GM12878 (cell line): ENCODE results near the gene KRT71. TPM values are rescaled to one million over a fixed set of nuclear protein-coding genes. Genes with fewer than 3 reads are reported as not detected.

Source experiments
- ATAC-seq: fragments of 200-7000 bp; cut with Tn5 transposase; 3 replicates; pipeline ENCODE4 v1.9.1; 2020; ENCODE audit warnings: mild to moderate bottlenecking, moderate library complexity
- BruUV-seq: library from RNA; stranded (reverse); fragments of 400-500 nt; replicated peaks from 2 replicates; lab custom pipeline; 2021; lab: Mats Ljungman, UMichigan
- CTCF ChIA-PET: fragments of 300-600 bp; sonication (Branson Sonifier 250); formaldehyde crosslinking; extraction: SDS; loops from one replicate; lab custom pipeline; 2021; ENCODE audit warnings: inconsistent platforms; lab: Yijun Ruan, JAX
- POLR2A ChIA-PET: fragments of 350-600 bp; formaldehyde crosslinking; extraction: SDS; loops from one replicate; lab custom pipeline; 2021; ENCODE audit warnings: inconsistent platforms; lab: Charles Lee
- RAD21 ChIA-PET: fragments of 300-600 bp; sonication (Branson Sonifier 250); formaldehyde crosslinking; loops from one replicate; lab custom pipeline; 2023; ENCODE audit warnings: antibody characterized with exemption; ENCODE audit not compliant: unreplicated experiment; lab: Charles Lee
- SMC1A ChIA-PET: fragments of 300-600 bp; sonication (Branson Sonifier 250); formaldehyde crosslinking; loops from one replicate; lab custom pipeline; 2023; ENCODE audit not compliant: unreplicated experiment, uncharacterized antibody; lab: Charles Lee
- DNase-seq: peaks from one replicate; pipeline ENCODE4 v3.0.0-alpha.2; 2011; ENCODE audit warnings: low read depth, low spot score
- FAIRE-seq: peaks from 3 replicates; lab custom pipeline; 2011; peaks lifted over from hg19 to GRCh38; lab: Jason Lieb, UNC
- H2AFZ ChIP-seq: 2 replicates; pipeline ENCODE4 v1.6.0; 2011; ENCODE audit warnings: low read depth, low read length, control low read depth; ENCODE audit not compliant: control insufficient read depth
- H3K27ac ChIP-seq: 2 replicates; pipeline ENCODE4 v1.5.1; 2011; ENCODE audit warnings: control low read depth; ENCODE audit not compliant: control insufficient read depth, insufficient read depth
- H3K27me3 ChIP-seq, 2 experiments: replicated peaks in 1 of 2; 2 replicates each; pipeline versions ENCODE4 v1.6.0 to v1.6.1; 2011; ENCODE audit warnings: low read length in 1 of 2; ENCODE audit not compliant: control insufficient read depth in 2 of 2, insufficient read depth in 2 of 2
- H3K36me3 ChIP-seq, 2 experiments: 2 replicates each; pipeline ENCODE4 v1.5.1; 2011; ENCODE audit warnings: low read length in 1 of 2; ENCODE audit not compliant: control insufficient read depth in 2 of 2, insufficient read depth in 2 of 2
- H3K4me1 ChIP-seq: 2 replicates; pipeline ENCODE4 v1.6.1; 2011; ENCODE audit warnings: mild to moderate bottlenecking, low read length, moderate library complexity, mixed read lengths; ENCODE audit not compliant: control insufficient read depth, insufficient read depth
- H3K4me2 ChIP-seq: 2 replicates; pipeline ENCODE4 v1.6.0; 2011; ENCODE audit warnings: control low read depth; ENCODE audit not compliant: control insufficient read depth, insufficient read depth
- H3K4me3 ChIP-seq: fragments of 200-600 bp; sonication (generic); 2 replicates; pipeline ENCODE4 v1.5.1; 2016
- H3K79me2 ChIP-seq: 2 replicates; pipeline ENCODE4 v1.6.0; 2011; ENCODE audit warnings: low read length; ENCODE audit not compliant: control insufficient read depth, insufficient read depth
- H3K9ac ChIP-seq: 2 replicates; pipeline ENCODE4 v1.8.0; 2011; ENCODE audit warnings: low read length, control low read depth, mixed read lengths; ENCODE audit not compliant: control insufficient read depth, insufficient read depth
- H3K9me3 ChIP-seq: replicated peaks from 3 replicates; pipeline ENCODE4 v1.5.1; 2011; ENCODE audit warnings: mild to moderate bottlenecking, low read length; ENCODE audit not compliant: control insufficient read depth, insufficient read depth
- H4K20me1 ChIP-seq: 2 replicates; pipeline ENCODE4 v1.6.0; 2011; ENCODE audit not compliant: control insufficient read depth, insufficient read depth
- ATF7 ChIP-seq: fragments of 450-650 bp; IDR thresholded peaks from 2 replicates; pipeline ENCODE4 v1.6.1; 2016; ENCODE audit warnings: low read depth, mild to moderate bottlenecking
- BCL11A ChIP-seq: IDR thresholded peaks from 2 replicates; pipeline ENCODE4 v1.6.1; 2011; ENCODE audit warnings: low read depth, low read length
- EP300 ChIP-seq, 2 experiments: fragments of 150-350 bp in 1 of 2; IDR thresholded peaks; 2 replicates each; pipeline ENCODE4 v1.6.1; 2011 to 2012; ENCODE audit warnings: low read depth in 2 of 2, low read length in 2 of 2, borderline replicate concordance in 1 of 2, improper control_type of control experiment in 1 of 2, inconsistent platforms in 1 of 2; ENCODE audit not compliant: control insufficient read depth in 1 of 2
- FOXM1 ChIP-seq: IDR thresholded peaks from 2 replicates; pipeline ENCODE4 v1.6.1; 2012; ENCODE audit warnings: low read depth, mild to moderate bottlenecking, inconsistent platforms, low read length, moderate library complexity
- KDM1A ChIP-seq: fragments of 200-600 bp; sonication (generic); IDR thresholded peaks from 2 replicates; pipeline ENCODE4 v1.6.1; 2016; ENCODE audit warnings: borderline replicate concordance
- MTA2 ChIP-seq: fragments of 450-650 bp; IDR thresholded peaks from 2 replicates; pipeline ENCODE4 v1.6.1; 2016; ENCODE audit warnings: low read depth, mild to moderate bottlenecking, moderate library complexity
- NFYA ChIP-seq: IDR thresholded peaks from 2 replicates; pipeline ENCODE4 v1.6.1; 2011; ENCODE audit warnings: low read depth, mild to moderate bottlenecking, low read length, improper control_type of control experiment, borderline replicate concordance
- RBBP5 ChIP-seq: fragments of 200-600 bp; sonication (generic); conservative IDR thresholded peaks from 2 replicates; pipeline ENCODE4 v1.6.1; 2016
- STAT1 ChIP-seq: fragments of 450-650 bp; conservative IDR thresholded peaks from 2 replicates; pipeline ENCODE4 v1.6.1; 2014; ENCODE audit warnings: antibody characterized with exemption, mild to moderate bottlenecking
- TCF3 ChIP-seq: IDR thresholded peaks from 2 replicates; pipeline ENCODE4 v1.6.1; 2012; ENCODE audit warnings: low read depth, mild to moderate bottlenecking, low read length, borderline replicate concordance; ENCODE audit not compliant: insufficient read depth
- USF2 ChIP-seq: IDR thresholded peaks from 2 replicates; pipeline ENCODE4 v1.6.1; 2011; ENCODE audit warnings: low read depth, low read length, improper control_type of control experiment, borderline replicate concordance
- WGBS: methylation state at CpG from one replicate; pipeline ENCODE4 v1.1.6; 2016; ENCODE audit warnings: low lambda C conversion rate; ENCODE audit not compliant: insufficient replicate concordance, insufficient coverage; ENCODE audit errors: missing lambda C conversion rate; 5-methylcytosine and 5-hydroxymethylcytosine counted together
- in situ Hi-C: fragments of 300-500 bp; cut with MboI; formaldehyde crosslinking; loops from 9 replicates; pipeline ENCODE4 v1.14.3; 2018; ENCODE audit warnings: mixed read lengths
- intact Hi-C: fragments of 100-400 bp; cut with micrococcal nuclease; formaldehyde crosslinking; loops from one replicate; pipeline ENCODE4 v1.14.2; 2022; ENCODE audit not compliant: unreplicated experiment
- polyA plus RNA-seq, 11 experiments: library from polyadenylated mRNA; depleted of rRNA in 4 of 11; unstranded in 6 of 11; stranded (reverse) in 5 of 11; fragments of >200 nt; fragmentation: Nextera tagmentation in 4 of 11; fragmentation: Illumina TruSeq in 1 of 11; extraction: Ambion mirVana in 4 of 11; extraction: Trizol in 1 of 11; gene quantifications; 1 replicate in 1 of 11; 2 replicates in 10 of 11; pipeline versions ENCODE4 v1.2.1 to v1.2.3, GENCODE V29; 2011 to 2016; ENCODE audit warnings: inconsistent platforms in 2 of 11, missing spikeins in 2 of 11, low read depth in 1 of 11
- total RNA-seq, 4 experiments: library from RNA; depleted of rRNA in 3 of 4; stranded (reverse); fragments of >200 nt in 3 of 4; fragmentation: Illumina TruSeq in 1 of 4; extraction: Trizol in 1 of 4; gene quantifications; 2 replicates each; pipeline versions ENCODE4 v1.2.1 to v1.2.3, GENCODE V29; 2013 to 2021
- TF ChIP-seq, protein P1 (sequence below): IDR thresholded peaks from 2 replicates; pipeline ENCODE4 v1.6.1; 2012; ENCODE audit warnings: low read depth, low read length, improper control_type of control experiment

The KRT71 gene
- total and polyA plus RNA-seq, 10 of the 15 experiments (the other 5 are each of a cell fraction or from before 2014, with no cell fraction given): not detected

DNA sequence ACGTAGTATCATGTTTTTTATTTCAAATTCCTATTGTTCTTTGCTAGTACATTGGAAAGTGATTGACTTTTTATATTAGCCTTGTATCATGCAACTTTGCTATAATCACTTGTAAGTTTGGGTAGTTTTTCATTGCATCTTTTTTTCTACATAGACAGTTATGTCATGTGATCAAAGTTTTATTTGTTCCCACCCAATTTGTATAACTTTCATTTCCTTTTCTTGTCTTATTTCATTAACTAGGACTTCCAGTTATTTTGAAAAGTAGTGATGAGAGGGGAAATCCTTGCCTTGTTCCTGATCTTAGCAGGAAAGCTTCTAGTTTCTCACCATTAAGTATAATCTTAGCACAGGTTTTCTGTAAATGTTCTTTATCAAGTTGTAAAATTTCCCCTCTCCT lies 50.1 kb downstream of the KRT71 start:
- CTCF ChIA-PET: interaction anchor here (1.1 kb wide), 1 partner anchor 141 kb away, joined by 3 read pairs; no protein-coding TSS in a partner anchor
- no peak overlapping the region for H3K4me2 ChIP-seq
- H3K79me2 ChIP-seq: no peaks in the 10 kb centered on the region
- RAD21 ChIA-PET: no interaction called here
- in situ Hi-C loops (no loop called here), intact Hi-C loops (loop anchor here (10.0 kb wide), 1 partner anchor 128 kb away; no protein-coding TSS in a partner anchor)
- H3K9ac ChIP-seq: no peak overlapping the region
- no peak overlapping the region for H3K27ac ChIP-seq
- no peak for FAIRE-seq
- H3K27me3 ChIP-seq: peaks cover 0 to 4% of the 10 kb centered on the region in 2 experiments; a peak in 2 of 4 replicates
- DNase-seq: no peak
- H4K20me1 ChIP-seq: no peaks in the 10 kb centered on the region
- H2AFZ ChIP-seq: no peak overlapping the region
- no peak for ATAC-seq
- H3K4me1 ChIP-seq: no peaks in the 10 kb centered on the region
- no peaks in the 10 kb centered on the region for H3K9me3 ChIP-seq
- BruUV-seq: no TSS peak
- no peak for TF ChIP-seq ATF7
- no peak for TF ChIP-seq STAT1
- no peak for TF ChIP-seq BCL11A
- TF ChIP-seq TCF3: no peak
- no peak for TF ChIP-seq MTA2
- no peak for TF ChIP-seq NFYA
- TF ChIP-seq RBBP5: no peak
- no peak for TF ChIP-seq KDM1A
- no peak for TF ChIP-seq USF2
- no peak for TF ChIP-seq FOXM1
- no peak for TF ChIP-seq EP300 (IDR thresholded peaks at IDR 0.05; ENCODE audit: borderline replicate concordance in 1 of 2, control insufficient read depth in 1 of 2, low read depth in 2 of 2, low read length in 2 of 2)
- TF ChIP-seq, protein P1, sequence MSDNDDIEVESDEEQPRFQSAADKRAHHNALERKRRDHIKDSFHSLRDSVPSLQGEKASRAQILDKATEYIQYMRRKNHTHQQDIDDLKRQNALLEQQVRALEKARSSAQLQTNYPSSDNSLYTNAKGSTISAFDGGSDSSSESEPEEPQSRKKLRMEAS: no peak
- SMC1A ChIA-PET: interaction anchor here (1.1 kb wide), 1 partner anchor 9 kb away, joined by 3 read pairs; no protein-coding TSS in a partner anchor
- no peaks in the 10 kb centered on the region for H3K36me3 ChIP-seq
- 0% methylated on average over 1 of the region's 1 CpG for WGBS
- POLR2A ChIA-PET: interaction anchor here (0.7 kb wide), 1 partner anchor 9 kb away, joined by 3 read pairs; no protein-coding TSS in a partner anchor
- no peak overlapping the region for H3K4me3 ChIP-seq
